SIG-M5 (cell line): ENCODE data around the gene ANKRD55.
"Not testable (repeated sequence)": the region's sequence is repeated elsewhere in the genome, so short reads cannot be mapped to it uniquely, and the experiment has no call there.

Experiments
- DNase-seq: peaks from one replicate; lab custom pipeline; 2025; lab: John Stamatoyannopoulos, UW

Gene ANKRD55

GRCh38 chr5:56207537-56207936 lies 25.6 kb downstream of the ANKRD55 start:
- no peak for DNase-seq

- no peak for DNase-seq
Observed at GRCh38 chr5:56206126-56206910, 26.8 kb downstream of the ANKRD55 start.

GRCh38 chr5:56203936-56204335 lies 29.2 kb downstream of the ANKRD55 start:
- DNase-seq, result not testable (repeated sequence)

GRCh38 chr5:56202483-56202882 lies 30.6 kb downstream of the ANKRD55 start:
- no peak for DNase-seq

GRCh38 chr5:56201762-56202261 lies 31.3 kb downstream of the ANKRD55 start:
- not testable (repeated sequence) for DNase-seq

- DNase-seq, result no peak
Observed at GRCh38 chr5:56200971-56201666, 32.0 kb downstream of the ANKRD55 start.

- DNase-seq, result no peak
Observed at GRCh38 chr5:56195016-56195415, 38.1 kb downstream of the ANKRD55 start.

GRCh38 chr5:56192246-56192645 lies 40.9 kb downstream of the ANKRD55 start:
- no peak for DNase-seq

GRCh38 chr5:56191656-56192055 lies 41.5 kb downstream of the ANKRD55 start:
- no peak for DNase-seq

- no peak for DNase-seq
Observed at GRCh38 chr5:56190497-56190896, 42.6 kb downstream of the ANKRD55 start.

- DNase-seq, result no peak
Observed at GRCh38 chr5:56185768-56186311, 47.3 kb downstream of the ANKRD55 start.

GRCh38 chr5:56183506-56183905 lies 49.6 kb downstream of the ANKRD55 start:
- no peak for DNase-seq

- DNase-seq, result no peak
Observed at GRCh38 chr5:56179442-56179841, 53.7 kb downstream of the ANKRD55 start.

- no peak for DNase-seq
Observed at GRCh38 chr5:56178823-56179222, 54.3 kb downstream of the ANKRD55 start.

GRCh38 chr5:56176871-56177533 lies 56.1 kb downstream of the ANKRD55 start:
- no peak for DNase-seq

GRCh38 chr5:56176155-56176798 lies 56.9 kb downstream of the ANKRD55 start:
- DNase-seq, result no peak

GRCh38 chr5:56175488-56175887 lies 57.6 kb downstream of the ANKRD55 start:
- no peak for DNase-seq

GRCh38 chr5:56175021-56175420 lies 58.1 kb downstream of the ANKRD55 start:
- no peak for DNase-seq

GRCh38 chr5:56172241-56172640 lies 60.9 kb downstream of the ANKRD55 start:
- DNase-seq, result no peak

GRCh38 chr5:56170557-56170956 lies 62.6 kb downstream of the ANKRD55 start:
- no peak for DNase-seq

GRCh38 chr5:56169949-56170348 lies 63.2 kb downstream of the ANKRD55 start:
- DNase-seq, result no peak

GRCh38 chr5:56169281-56169680 lies 63.8 kb downstream of the ANKRD55 start:
- DNase-seq, result no peak
